HCT116 (cell line): ENCODE data around the gene RGMB.

ENCODE experiments used
- CTCF ChIP-seq, 3 experiments: fragments of 200-600 bp in 1 of 3; sonication (generic) in 1 of 3; IDR thresholded peaks in 2 of 3; conservative IDR thresholded peaks in 1 of 3; 2 replicates each; pipeline ENCODE4 v1.5.1; 2012 to 2017; ENCODE audit warnings: low read depth in 2 of 3, low read length in 2 of 3, antibody characterized with exemption in 1 of 3, borderline replicate concordance in 1 of 3, control low read depth in 1 of 3, mild to moderate bottlenecking in 1 of 3, mixed read lengths in 1 of 3, mixed run types in 1 of 3, moderate library complexity in 1 of 3; ENCODE audit not compliant: insufficient read depth in 1 of 3
- SRF ChIP-seq: IDR thresholded peaks from 2 replicates; pipeline ENCODE4 v1.6.1; 2012; ENCODE audit warnings: low read depth

DNA sequence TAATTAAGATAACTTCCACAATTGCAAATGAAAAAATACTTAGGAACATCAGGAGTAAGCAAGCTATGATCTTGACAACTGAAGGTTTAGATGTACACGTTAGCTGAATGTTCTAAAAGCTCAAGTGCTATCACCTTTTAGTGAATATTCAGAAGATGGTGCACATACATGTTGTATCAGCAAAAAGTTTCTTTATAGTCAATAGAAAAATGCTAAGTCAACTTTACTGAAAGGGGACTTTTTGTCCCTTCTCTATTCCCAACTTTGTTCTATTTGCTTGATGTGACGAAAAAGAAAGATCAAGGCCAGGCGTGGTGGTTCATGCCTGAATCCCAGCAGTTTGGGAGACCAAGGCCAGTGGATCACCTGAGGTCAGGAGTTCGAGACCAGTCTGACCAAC lies 7.6 kb upstream of the RGMB start:
- no peak for TF ChIP-seq CTCF (IDR thresholded peaks at IDR 0.05 in 2 of 3, conservative IDR thresholded peaks at IDR 0.05 in 1 of 3; ENCODE audit: borderline replicate concordance in 1 of 3, insufficient read depth in 1 of 3, low read depth in 2 of 3, low read length in 2 of 3)
- no peak for TF ChIP-seq SRF
